ENCODE data around the gene STRA8.

- no peak for TF ChIP-seq CTCF (IDR thresholded peaks at IDR 0.05 in 4 of 5, conservative IDR thresholded peaks at IDR 0.05 in 1 of 5)
- no peak for TF ChIP-seq POLR2A (IDR thresholded peaks at IDR 0.05)
Observed at GRCh38 chr7:135247746-135248471, 14.3 kb downstream of the STRA8 start.
